Posterior vena cava (tissue), 2 donors: ENCODE results near the gene TBC1D21. TPM values are rescaled to one million over a fixed set of nuclear protein-coding genes. Genes with fewer than 3 reads are reported as not detected.
A peak's percentile ranks its signal among the peaks of the same experiment; 100 is the strongest.

ENCODE experiments used
- DNase-seq: peaks from one replicate; pipeline ENCODE4 v3.0.0-alpha.2; 2020; ENCODE audit warnings: low spot score
- intact Hi-C, 2 donors: fragments of 100-400 bp; cut with DNase I; formaldehyde crosslinking; loops; one replicate each; pipeline versions ENCODE4 v1.14.1 to v1.14.2; 2022 to 2023
- total RNA-seq, 2 donors: library from RNA; stranded (reverse); fragmentation: NEBNext Ultra II Directional; extraction: Animal tissue kit (Norgen Biotek cat#: 25700); gene quantifications; one replicate each; pipeline ENCODE4 v1.2.1, GENCODE V29; 2021
- donor health status: DM: yes; HTN: yes; CAD: no.
- donor health status: DM: yes; HTN: yes; CAD: no.

TBC1D21 gene
- total RNA-seq, 2 donors from 2014 or later, result not detected

GRCh38 chr15:73936181-73936580 is 62.8 kb downstream of the TBC1D21 start:
- DNase-seq, result peak; percentile 82
- intact Hi-C loops, result loop anchor here in 1 of 2 donors (5.0 kb wide), 1 partner anchor 671 kb away; no protein-coding TSS in a partner anchor

DNA sequence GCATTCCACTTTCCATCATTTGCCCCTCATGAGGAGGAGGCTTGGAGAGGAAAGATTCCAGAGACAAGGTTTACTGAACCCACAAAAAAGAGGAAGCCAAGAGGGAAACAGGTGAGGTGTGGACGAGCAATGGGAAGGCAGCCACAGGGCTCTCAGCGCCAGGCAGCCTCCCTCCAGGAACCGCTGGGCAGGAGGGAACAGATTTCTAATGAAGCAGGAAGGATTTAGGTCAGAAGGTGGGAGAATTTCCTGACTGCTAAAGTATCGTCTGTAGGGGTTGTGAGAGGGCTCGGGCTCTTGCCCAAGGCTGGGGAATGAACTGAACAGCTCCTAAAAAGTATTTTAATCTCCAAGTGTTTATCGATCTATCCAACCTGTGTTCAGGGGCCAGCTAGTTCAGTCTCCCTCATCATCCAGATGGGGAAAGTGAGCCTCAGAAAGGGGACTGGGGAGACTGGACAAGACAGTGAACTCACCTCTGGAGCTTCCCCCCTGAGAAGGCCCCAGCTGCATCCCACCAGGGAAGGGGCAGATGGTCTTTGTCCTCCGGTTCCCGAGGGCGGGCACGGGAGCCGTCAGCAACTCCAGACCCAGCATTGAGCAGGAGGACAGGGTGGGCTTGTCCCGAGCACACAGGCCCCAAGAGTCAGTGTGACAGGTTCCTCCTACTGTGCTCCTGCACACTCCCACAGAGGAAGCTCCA is 63.4 kb downstream of the TBC1D21 start:
- DNase-seq, result peak; percentile 67
- intact Hi-C loops, result loop anchor here in 1 of 2 donors (5.0 kb wide), 1 partner anchor 671 kb away; no protein-coding TSS in a partner anchor

DNA sequence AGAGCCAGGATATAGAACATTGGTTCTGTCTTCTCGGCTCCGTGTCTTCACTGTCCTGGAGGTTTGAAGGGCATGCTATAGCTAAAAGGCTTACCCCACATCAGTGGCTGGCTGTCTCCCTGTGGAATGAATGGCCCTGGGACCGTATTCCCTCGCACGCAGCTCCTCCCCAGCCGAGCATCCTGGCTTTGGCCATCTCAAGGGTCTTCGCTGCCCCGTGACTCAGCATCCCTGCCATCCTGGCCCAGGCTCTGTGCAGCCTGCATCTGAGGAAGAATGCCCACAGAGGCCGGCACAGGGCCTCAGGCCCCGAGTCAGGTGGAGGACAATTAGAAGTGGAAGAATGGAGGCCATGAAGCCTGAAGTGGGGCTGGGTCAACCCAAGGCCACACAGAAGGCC is 63.9 kb downstream of the TBC1D21 start:
- peak; percentile 64 for DNase-seq
- intact Hi-C loops, result loop anchor here in 1 of 2 donors (5.0 kb wide), 1 partner anchor 670 kb away; no protein-coding TSS in a partner anchor

DNA sequence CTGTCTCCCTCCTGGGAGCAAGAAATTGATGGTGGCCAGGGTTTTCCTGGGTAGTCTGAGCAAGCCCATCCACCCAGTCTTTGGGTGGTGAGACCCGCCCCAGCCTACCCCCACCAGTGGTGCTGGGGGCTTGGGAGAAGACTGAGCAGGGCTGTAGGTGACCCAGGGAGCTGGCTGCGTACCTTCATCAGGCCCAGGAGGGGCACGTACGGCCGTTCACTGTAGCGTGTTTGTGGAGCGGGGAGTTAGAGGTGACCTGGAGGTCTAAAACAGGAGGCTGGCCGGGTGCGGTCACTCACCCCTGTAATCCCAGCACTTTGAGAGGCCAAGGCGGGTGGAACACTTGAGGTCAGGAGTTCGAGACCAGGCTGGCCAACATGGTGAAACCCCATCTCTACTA is 64.4 kb downstream of the TBC1D21 start:
- intact Hi-C loops, result loop anchor here in 1 of 2 donors (5.0 kb wide), 1 partner anchor 670 kb away; no protein-coding TSS in a partner anchor
- peak; percentile 35 for DNase-seq

DNA sequence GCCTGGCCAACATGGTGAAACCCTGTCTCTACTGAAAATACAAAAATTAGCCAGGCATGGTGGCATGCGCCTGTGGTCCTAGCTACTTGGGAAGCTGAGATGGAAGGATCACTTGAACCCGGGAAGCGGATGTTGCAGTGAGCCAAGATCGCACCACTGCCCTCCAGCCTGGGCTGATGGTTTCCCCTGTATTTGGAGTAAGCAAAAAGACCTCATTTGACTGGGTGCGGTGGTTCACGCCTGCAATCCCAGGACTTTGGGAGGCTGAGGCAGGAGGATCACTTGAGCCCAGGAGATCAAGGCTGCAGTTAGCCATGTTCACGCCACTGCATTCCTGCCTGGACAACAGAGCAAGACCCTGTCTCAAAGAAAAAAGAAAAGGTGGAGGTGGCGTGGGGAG is 65.2 kb downstream of the TBC1D21 start:
- peak; percentile 47 for DNase-seq
- intact Hi-C loops, result loop anchor here in 1 of 2 donors (5.0 kb wide), 1 partner anchor 669 kb away; no protein-coding TSS in a partner anchor

Other genes with a start within 250 kb of the TBC1D21 start
- 100 to 1,000 TPM; 164 to 189 TPM for gene NPTN, start 240.2 kb upstream of the TBC1D21 start, total RNA-seq
- 100 to 1,000 TPM in 1 of 2 donors, 10 to 100 TPM in 1; 84.1 to 137 TPM for gene CD276, start 189.2 kb upstream of the TBC1D21 start, total RNA-seq
- gene INSYN1, start 120.2 kb upstream of the TBC1D21 start, total RNA-seq, result 10 to 100 TPM; 12.8 to 13.8 TPM
- gene LOXL1, start 52.9 kb downstream of the TBC1D21 start, total RNA-seq, result 100 to 1,000 TPM in 1 of 2 donors, 10 to 100 TPM in 1; 94.6 to 110 TPM
- 10 to 100 TPM; 17.3 to 20.1 TPM for gene STOML1, start 118.7 kb downstream of the TBC1D21 start, total RNA-seq
- gene PML, start 121.2 kb downstream of the TBC1D21 start, total RNA-seq, result 10 to 100 TPM; 49.2 to 50.7 TPM
- gene GOLGA6A, start 209.0 kb downstream of the TBC1D21 start, total RNA-seq, result under 1 TPM in 1 of 2 donors, not detected in 1; 0.24 TPM